OCI-LY7 (cell line): ENCODE results near the gene C6orf52.

Source experiments
- EZH2phosphoT487 ChIP-seq: fragments of 200-600 bp; sonication (generic); IDR thresholded peaks from 2 replicates; pipeline ENCODE4 v1.6.1; 2018; ENCODE audit warnings: low read depth, borderline replicate concordance, mild to moderate bottlenecking, mixed run types, antibody characterized with exemption, low read length, moderate library complexity, mixed read lengths
- TF ChIP-seq, protein P1 (sequence below): fragments of 200-600 bp; sonication (generic); conservative IDR thresholded peaks from 2 replicates; pipeline ENCODE4 v1.5.1; 2014; ENCODE audit warnings: mild to moderate bottlenecking, antibody characterized with exemption, low read length, moderate library complexity, mixed read lengths

DNA sequence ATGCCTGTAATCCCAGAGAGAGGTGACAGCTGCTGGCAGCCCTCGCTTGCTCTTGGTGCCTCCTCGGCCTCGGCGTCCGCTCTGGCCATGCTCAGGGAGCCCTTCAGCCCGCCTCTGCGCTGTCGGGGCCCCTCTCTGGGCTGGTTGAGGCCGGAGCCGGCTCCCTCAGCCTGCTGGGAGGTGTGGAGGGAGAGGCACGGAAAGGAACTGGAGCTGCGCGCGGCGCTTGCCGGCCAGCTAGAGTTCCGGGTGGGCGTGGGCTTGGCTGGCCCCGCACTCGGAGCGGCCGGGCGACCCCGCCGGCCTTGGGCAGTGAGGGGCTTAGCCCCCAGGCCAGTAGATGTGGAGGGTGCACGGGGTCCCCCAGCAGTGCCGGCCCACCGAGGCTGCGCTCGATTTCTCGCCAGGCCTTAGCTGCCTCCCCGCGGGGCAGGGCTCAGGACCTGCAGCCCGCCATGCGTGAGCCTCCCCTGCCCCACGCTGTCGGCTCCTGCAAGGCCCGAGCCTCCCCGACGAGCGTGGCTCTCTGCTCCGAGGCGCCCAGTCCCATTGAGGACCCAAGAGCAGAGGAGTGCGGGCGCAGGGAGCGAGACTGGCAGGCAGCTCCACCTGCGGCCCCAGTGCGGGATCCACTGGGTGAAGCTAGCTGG, 34.6 kb downstream of the C6orf52 start:
- TF ChIP-seq, protein P1, sequence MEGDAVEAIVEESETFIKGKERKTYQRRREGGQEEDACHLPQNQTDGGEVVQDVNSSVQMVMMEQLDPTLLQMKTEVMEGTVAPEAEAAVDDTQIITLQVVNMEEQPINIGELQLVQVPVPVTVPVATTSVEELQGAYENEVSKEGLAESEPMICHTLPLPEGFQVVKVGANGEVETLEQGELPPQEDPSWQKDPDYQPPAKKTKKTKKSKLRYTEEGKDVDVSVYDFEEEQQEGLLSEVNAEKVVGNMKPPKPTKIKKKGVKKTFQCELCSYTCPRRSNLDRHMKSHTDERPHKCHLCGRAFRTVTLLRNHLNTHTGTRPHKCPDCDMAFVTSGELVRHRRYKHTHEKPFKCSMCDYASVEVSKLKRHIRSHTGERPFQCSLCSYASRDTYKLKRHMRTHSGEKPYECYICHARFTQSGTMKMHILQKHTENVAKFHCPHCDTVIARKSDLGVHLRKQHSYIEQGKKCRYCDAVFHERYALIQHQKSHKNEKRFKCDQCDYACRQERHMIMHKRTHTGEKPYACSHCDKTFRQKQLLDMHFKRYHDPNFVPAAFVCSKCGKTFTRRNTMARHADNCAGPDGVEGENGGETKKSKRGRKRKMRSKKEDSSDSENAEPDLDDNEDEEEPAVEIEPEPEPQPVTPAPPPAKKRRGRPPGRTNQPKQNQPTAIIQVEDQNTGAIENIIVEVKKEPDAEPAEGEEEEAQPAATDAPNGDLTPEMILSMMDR: no peak
- TF ChIP-seq EZH2phosphoT487: no peak
